HL-60 (cell line): ENCODE data around the gene DSCAML1.

ENCODE experiments used
- DNase-seq, 2 experiments: peaks; one replicate each; pipeline ENCODE4 v3.0.0-alpha.2; 2010 to 2020; ENCODE audit warnings: low read depth in 1 of 2, low spot score in 1 of 2
- H3K27ac ChIP-seq: fragments of 250-450 bp; sonication (Bioruptor Pico); replicated peaks from 2 replicates; pipeline ENCODE4 v1.5.1; 2020; ENCODE audit warnings: mild to moderate bottlenecking, moderate library complexity
- H3K27me3 ChIP-seq: fragments of 250-450 bp; sonication (Bioruptor Pico); 2 replicates; pipeline ENCODE4 v1.5.1; 2021; ENCODE audit warnings: mild to moderate bottlenecking, moderate library complexity; ENCODE audit not compliant: insufficient read depth, poor library complexity, severe bottlenecking
- H3K4me3 ChIP-seq: replicated peaks from 2 replicates; pipeline ENCODE4 v1.5.1; 2011; ENCODE audit warnings: mild to moderate bottlenecking, control low read depth, low read length; ENCODE audit not compliant: insufficient read depth
- CTCF ChIP-seq: IDR thresholded peaks from one replicate; pipeline ENCODE4 v1.5.1; 2011; ENCODE audit warnings: low read length, control low read depth, inconsistent platforms; ENCODE audit not compliant: insufficient read depth
- GABPA ChIP-seq: IDR thresholded peaks from 2 replicates; pipeline ENCODE4 v1.6.1; 2012; ENCODE audit warnings: low read depth
- POLR2AphosphoS5 ChIP-seq: IDR thresholded peaks from 2 replicates; pipeline ENCODE4 v1.6.1; 2012; ENCODE audit warnings: low read depth
- REST ChIP-seq: IDR thresholded peaks from 2 replicates; pipeline ENCODE4 v1.6.1; 2012; ENCODE audit warnings: low read depth; ENCODE audit not compliant: insufficient replicate concordance
- SPI1 ChIP-seq: IDR thresholded peaks from 2 replicates; pipeline ENCODE4 v1.6.1; 2012; ENCODE audit warnings: low read depth, mild to moderate bottlenecking, borderline replicate concordance

The DSCAML1 gene

GRCh38 chr11:117829369-117829725, 32.3 kb upstream of the DSCAML1 start:
- Histone ChIP-seq H3K4me3 (no peak overlapping the region), H3K27ac (no peak overlapping the region), H3K27me3 (no peaks in the 10 kb centered on the region)
- DNase-seq, result no peak
- no peak for TF ChIP-seq REST
- TF ChIP-seq GABPA, result no peak
- TF ChIP-seq POLR2AphosphoS5, result no peak
- TF ChIP-seq SPI1, result no peak
- TF ChIP-seq CTCF, result no peak

- Histone ChIP-seq H3K27me3 (no peaks in the 10 kb centered on the region), H3K27ac (no peak overlapping the region), H3K4me3 (no peak overlapping the region)
- no peak for DNase-seq
- TF ChIP-seq SPI1, result no peak
- no peak for TF ChIP-seq GABPA
- no peak for TF ChIP-seq REST
- TF ChIP-seq POLR2AphosphoS5, result no peak
- no peak for TF ChIP-seq CTCF
Observed at GRCh38 chr11:117828611-117829368, 31.8 kb upstream of the DSCAML1 start.

GRCh38 chr11:117827521-117828511, 30.8 kb upstream of the DSCAML1 start:
- DNase-seq, result no peak

More at GRCh38 chr11:117827521-117828511, 30.8 kb upstream of the DSCAML1 start:
- no peak overlapping the region for H3K4me3 ChIP-seq
- H3K27me3 ChIP-seq, result no peaks in the 10 kb centered on the region
- no peak for TF ChIP-seq CTCF
- TF ChIP-seq POLR2AphosphoS5, result no peak
- TF ChIP-seq REST, result no peak
- no peak for TF ChIP-seq SPI1
- TF ChIP-seq GABPA, result no peak
- no peak overlapping the region for H3K27ac ChIP-seq
